ENCODE data around the gene MEI1.

Gene MEI1

GRCh38 chr22:41801886-41802285 is 102.6 kb downstream of the MEI1 start:
- TF ChIP-seq RAD21 (IDR thresholded peaks at IDR 0.05; ENCODE audit: low read depth) = no peak
- TF ChIP-seq CEBPB (IDR thresholded peaks at IDR 0.05) = no peak
- no peak for TF ChIP-seq EGR1 (IDR thresholded peaks at IDR 0.05)
- no peak for TF ChIP-seq CREB1 (IDR thresholded peaks at IDR 0.05; ENCODE audit: low read depth)
- TF ChIP-seq MAX (IDR thresholded peaks at IDR 0.05) = no peak
- no peak for TF ChIP-seq NFIC (IDR thresholded peaks at IDR 0.05)
- no peak for TF ChIP-seq TAF1 (IDR thresholded peaks at IDR 0.05; ENCODE audit: low read depth)
- TF ChIP-seq, protein P1, sequence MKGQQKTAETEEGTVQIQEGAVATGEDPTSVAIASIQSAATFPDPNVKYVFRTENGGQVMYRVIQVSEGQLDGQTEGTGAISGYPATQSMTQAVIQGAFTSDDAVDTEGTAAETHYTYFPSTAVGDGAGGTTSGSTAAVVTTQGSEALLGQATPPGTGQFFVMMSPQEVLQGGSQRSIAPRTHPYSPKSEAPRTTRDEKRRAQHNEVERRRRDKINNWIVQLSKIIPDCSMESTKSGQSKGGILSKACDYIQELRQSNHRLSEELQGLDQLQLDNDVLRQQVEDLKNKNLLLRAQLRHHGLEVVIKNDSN (IDR thresholded peaks at IDR 0.05) = no peak
- TF ChIP-seq TCF12 (IDR thresholded peaks at IDR 0.05; ENCODE audit: low read depth) = no peak
- TF ChIP-seq TEAD4 (IDR thresholded peaks at IDR 0.05) = no peak
- TF ChIP-seq, protein P2, sequence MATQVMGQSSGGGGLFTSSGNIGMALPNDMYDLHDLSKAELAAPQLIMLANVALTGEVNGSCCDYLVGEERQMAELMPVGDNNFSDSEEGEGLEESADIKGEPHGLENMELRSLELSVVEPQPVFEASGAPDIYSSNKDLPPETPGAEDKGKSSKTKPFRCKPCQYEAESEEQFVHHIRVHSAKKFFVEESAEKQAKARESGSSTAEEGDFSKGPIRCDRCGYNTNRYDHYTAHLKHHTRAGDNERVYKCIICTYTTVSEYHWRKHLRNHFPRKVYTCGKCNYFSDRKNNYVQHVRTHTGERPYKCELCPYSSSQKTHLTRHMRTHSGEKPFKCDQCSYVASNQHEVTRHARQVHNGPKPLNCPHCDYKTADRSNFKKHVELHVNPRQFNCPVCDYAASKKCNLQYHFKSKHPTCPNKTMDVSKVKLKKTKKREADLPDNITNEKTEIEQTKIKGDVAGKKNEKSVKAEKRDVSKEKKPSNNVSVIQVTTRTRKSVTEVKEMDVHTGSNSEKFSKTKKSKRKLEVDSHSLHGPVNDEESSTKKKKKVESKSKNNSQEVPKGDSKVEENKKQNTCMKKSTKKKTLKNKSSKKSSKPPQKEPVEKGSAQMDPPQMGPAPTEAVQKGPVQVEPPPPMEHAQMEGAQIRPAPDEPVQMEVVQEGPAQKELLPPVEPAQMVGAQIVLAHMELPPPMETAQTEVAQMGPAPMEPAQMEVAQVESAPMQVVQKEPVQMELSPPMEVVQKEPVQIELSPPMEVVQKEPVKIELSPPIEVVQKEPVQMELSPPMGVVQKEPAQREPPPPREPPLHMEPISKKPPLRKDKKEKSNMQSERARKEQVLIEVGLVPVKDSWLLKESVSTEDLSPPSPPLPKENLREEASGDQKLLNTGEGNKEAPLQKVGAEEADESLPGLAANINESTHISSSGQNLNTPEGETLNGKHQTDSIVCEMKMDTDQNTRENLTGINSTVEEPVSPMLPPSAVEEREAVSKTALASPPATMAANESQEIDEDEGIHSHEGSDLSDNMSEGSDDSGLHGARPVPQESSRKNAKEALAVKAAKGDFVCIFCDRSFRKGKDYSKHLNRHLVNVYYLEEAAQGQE (IDR thresholded peaks at IDR 0.05; ENCODE audit: low read depth) = no peak
- TF ChIP-seq FOXM1 (IDR thresholded peaks at IDR 0.05; ENCODE audit: borderline replicate concordance, low read depth) = no peak
- no peak for TF ChIP-seq EP300 (IDR thresholded peaks at IDR 0.05; ENCODE audit: borderline replicate concordance)
- TF ChIP-seq YY1 (IDR thresholded peaks at IDR 0.05; ENCODE audit: low read depth) = no peak

DNA sequence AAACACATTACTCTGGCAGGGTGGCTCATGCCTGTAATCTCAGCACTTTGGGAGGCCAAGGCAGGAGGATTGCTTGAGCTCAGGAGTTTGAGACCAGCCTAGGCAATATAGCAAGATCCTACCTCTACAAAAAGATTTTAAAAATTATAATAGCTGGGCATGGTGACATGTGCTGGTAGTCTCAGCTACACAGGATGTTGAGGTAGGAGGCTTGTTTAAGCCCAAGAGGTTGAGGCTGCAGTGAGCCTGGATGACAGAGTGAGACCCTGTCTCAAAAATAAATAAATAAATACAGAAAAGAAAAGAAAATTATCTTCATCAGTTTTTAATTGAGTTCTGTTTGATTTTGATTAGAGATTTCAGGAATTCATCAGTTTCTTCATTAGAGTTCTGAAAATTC is 106.3 kb downstream of the MEI1 start:
- no peak for TF ChIP-seq TCF12 (IDR thresholded peaks at IDR 0.05; ENCODE audit: low read depth)
- no peak for TF ChIP-seq ZBTB7A (IDR thresholded peaks at IDR 0.05; ENCODE audit: low read depth)
- TF ChIP-seq RAD21 (IDR thresholded peaks at IDR 0.05; ENCODE audit: low read depth) = no peak
- no peak for TF ChIP-seq TAF1 (IDR thresholded peaks at IDR 0.05; ENCODE audit: low read depth)
- no peak for TF ChIP-seq EP300 (IDR thresholded peaks at IDR 0.05; ENCODE audit: borderline replicate concordance)
- no peak for TF ChIP-seq CREB1 (IDR thresholded peaks at IDR 0.05; ENCODE audit: low read depth)
- no peak for TF ChIP-seq YY1 (IDR thresholded peaks at IDR 0.05; ENCODE audit: low read depth)
- no peak for TF ChIP-seq TEAD4 (IDR thresholded peaks at IDR 0.05)
- no peak for TF ChIP-seq CEBPB (IDR thresholded peaks at IDR 0.05)
- TF ChIP-seq MAX (IDR thresholded peaks at IDR 0.05) = no peak
- no peak for TF ChIP-seq FOXM1 (IDR thresholded peaks at IDR 0.05; ENCODE audit: borderline replicate concordance, low read depth)
- no peak for TF ChIP-seq NFIC (IDR thresholded peaks at IDR 0.05)
- TF ChIP-seq, protein P2 (IDR thresholded peaks at IDR 0.05; ENCODE audit: low read depth) = no peak
- TF ChIP-seq EGR1 (IDR thresholded peaks at IDR 0.05) = no peak
- TF ChIP-seq, protein P1 (IDR thresholded peaks at IDR 0.05) = no peak

DNA sequence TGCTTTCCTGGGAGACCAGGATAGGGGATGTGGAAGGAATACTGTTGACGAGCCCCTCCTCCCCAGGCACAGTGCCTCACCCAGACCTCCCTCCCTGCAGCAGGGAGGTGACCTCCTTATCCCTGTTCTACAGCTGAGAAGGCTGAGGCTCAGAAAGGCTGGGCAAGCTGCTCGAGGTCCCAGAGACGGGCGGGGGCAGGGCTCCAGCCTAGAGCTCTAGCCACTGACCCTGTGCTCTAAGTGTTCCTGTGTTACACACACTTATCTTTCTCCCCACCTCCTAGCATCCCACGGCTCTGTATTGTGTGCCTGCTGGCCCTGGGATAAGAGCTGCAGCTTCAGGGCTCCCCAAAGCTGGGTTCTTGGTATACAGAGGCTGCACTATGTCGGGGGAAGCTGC is 109.1 kb downstream of the MEI1 start:
- no peak for TF ChIP-seq ZBTB7A (IDR thresholded peaks at IDR 0.05; ENCODE audit: low read depth)
- no peak for TF ChIP-seq YY1 (IDR thresholded peaks at IDR 0.05; ENCODE audit: low read depth)
- no peak for TF ChIP-seq MAX (IDR thresholded peaks at IDR 0.05)
- no peak for TF ChIP-seq EGR1 (IDR thresholded peaks at IDR 0.05)

DNA sequence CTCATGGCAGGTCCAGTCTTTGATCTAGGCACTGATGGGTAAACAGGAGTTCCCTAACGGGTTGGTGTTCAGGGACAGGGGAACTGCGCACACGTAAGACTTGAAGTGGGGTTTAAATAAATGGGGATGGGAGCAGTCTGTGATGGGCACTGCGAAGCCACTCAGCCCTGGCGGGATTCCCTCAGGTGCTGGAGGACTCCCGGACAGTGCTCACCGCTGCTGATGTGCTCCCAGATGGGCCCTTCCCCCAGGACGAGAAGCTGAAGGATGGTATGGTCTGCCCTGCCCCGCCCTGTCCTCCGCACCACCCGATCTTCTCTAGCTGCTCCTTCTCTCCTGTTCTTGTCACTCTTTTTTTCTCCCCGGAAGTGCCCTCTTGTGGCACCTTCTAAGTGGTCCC is 110.7 kb downstream of the MEI1 start:
- TF ChIP-seq, protein P1 (IDR thresholded peaks at IDR 0.05) = no peak
- no peak for TF ChIP-seq CEBPB (IDR thresholded peaks at IDR 0.05)

DNA sequence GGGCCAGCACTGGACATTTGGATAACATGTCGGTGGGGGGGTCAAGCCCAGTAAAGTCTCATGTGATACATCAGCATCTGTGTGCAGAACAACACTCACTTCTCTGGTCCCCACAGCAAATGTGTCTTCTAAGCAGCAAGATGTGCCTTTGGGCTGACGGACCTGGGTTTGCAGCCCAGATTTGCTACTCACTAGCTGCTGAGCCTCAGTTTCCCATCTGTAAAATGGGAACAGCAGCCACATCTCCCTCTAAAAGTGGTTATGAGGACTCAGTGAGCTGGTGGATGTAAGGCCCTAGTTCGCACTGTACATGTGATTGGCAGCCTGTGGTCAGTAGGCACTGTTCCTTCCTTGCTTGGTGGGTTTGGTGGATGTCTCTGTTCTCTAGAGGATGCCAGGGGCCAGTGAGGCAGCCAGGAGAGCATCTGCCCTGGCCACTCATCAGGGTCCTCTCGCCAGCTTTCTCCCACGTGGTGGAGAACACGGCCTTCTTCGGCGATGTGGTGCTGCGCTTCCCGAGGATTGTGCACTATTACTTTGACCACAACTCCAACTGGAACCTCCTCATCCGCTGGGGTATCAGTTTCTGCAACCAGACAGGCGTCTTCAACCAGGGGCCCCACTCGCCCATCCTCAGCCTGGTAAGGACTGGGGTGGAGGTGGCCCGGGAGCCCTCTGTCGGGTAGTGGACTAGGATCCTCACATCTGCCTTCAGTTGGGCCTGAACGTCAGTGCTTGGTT is 113.7 kb downstream of the MEI1 start:
- TF ChIP-seq FOXM1 (IDR thresholded peaks at IDR 0.05; ENCODE audit: borderline replicate concordance, low read depth) (no peak), RAD21 (IDR thresholded peaks at IDR 0.05; ENCODE audit: low read depth) (no peak)

Data from Ishikawa (cell line).